ENCODE data around the gene TTYH2. TPM values are rescaled to one million over a fixed set of nuclear protein-coding genes. Genes with fewer than 3 reads are reported as not detected.

Gene TTYH2
- total RNA-seq, result 2.9 and 3.8 TPM in 2 replicates

GRCh38 chr17:74212913-74213791, at the start of gene TTYH2:
TSS of gene TTYH2 (plus strand) at chr17:74213571. CDS start at chr17:74213588, 17 bp downstream.
- Mint-ChIP-seq H3K27me3 (no peaks in the 10 kb centered on the region), H3K9me3 (no peaks in the 10 kb centered on the region), H3K27ac (peak within 1 kb of the TSS; percentile 89), H3K4me3 (peak within 1 kb of the TSS; percentile 86), H3K4me1 (peaks cover 48% of the 10 kb centered on the region), H3K36me3 (ENCODE audit: low read depth) (peaks cover 29% of the 10 kb centered on the region)
- CTCF ChIA-PET, result interaction anchor here (1.0 to 1.3 kb wide), 3 partner anchors 9 to 156 kb away, joined by 3 to 5 read pairs (median 3); partner anchors contain the start of gene RPL38
- TF ChIP-seq CTCF (IDR thresholded peaks at IDR 0.05), result no peak
- DNase-seq (peak; percentile 66), ATAC-seq (ENCODE audit: low read depth) (peak; percentile 77)
- POLR2A ChIA-PET, result interaction anchor here (2.5 kb wide), 1 partner anchor 9 kb away, joined by 28 read pairs; the partner anchor contains the start of gene RPL38
- intact Hi-C loops (cut with micrococcal nuclease), result loop anchor here (1.0 to 5.0 kb wide), 2 partner anchors 10 to 659 kb away; partner anchors contain the start of genes FDXR and RPL38

- Mint-ChIP-seq H3K9me3 (no peaks in the 10 kb centered on the region), H3K4me1 (peaks cover 4% of the 10 kb centered on the region), H3K27ac (no peak overlapping the region), H3K4me3 (no peak overlapping the region), H3K36me3 (ENCODE audit: low read depth) (no peaks in the 10 kb centered on the region), H3K27me3 (peaks cover 23% of the 10 kb centered on the region)
- POLR2A ChIA-PET, result no interaction called here
- TF ChIP-seq CTCF (IDR thresholded peaks at IDR 0.05), result no peak
- DNase-seq (no peak), ATAC-seq (ENCODE audit: low read depth) (no peak)
- intact Hi-C loops (cut with micrococcal nuclease), result no loop called here
- CTCF ChIA-PET, result no interaction called here
Observed at GRCh38 chr17:74163836-74164235, 49.5 kb upstream of the TTYH2 start.

- intact Hi-C loops (cut with micrococcal nuclease), result no loop called here
- ChIA-PET CTCF (no interaction called here), POLR2A (no interaction called here)
- Mint-ChIP-seq H3K36me3 (ENCODE audit: low read depth) (no peaks in the 10 kb centered on the region), H3K27me3 (peaks cover 21% of the 10 kb centered on the region), H3K27ac (no peak overlapping the region), H3K9me3 (no peaks in the 10 kb centered on the region), H3K4me3 (no peak overlapping the region), H3K4me1 (peaks cover 4% of the 10 kb centered on the region)
- no peak for TF ChIP-seq CTCF (IDR thresholded peaks at IDR 0.05)
- no peak for DNase-seq
- no peak for ATAC-seq (ENCODE audit: low read depth)
Observed at GRCh38 chr17:74164446-74165045, 48.8 kb upstream of the TTYH2 start.

GRCh38 chr17:74165797-74166365, 47.5 kb upstream of the TTYH2 start:
- Mint-ChIP-seq H3K36me3 (ENCODE audit: low read depth) (no peaks in the 10 kb centered on the region), H3K27ac (no peak overlapping the region), H3K4me3 (no peak overlapping the region), H3K4me1 (peaks cover 4% of the 10 kb centered on the region), H3K9me3 (no peaks in the 10 kb centered on the region), H3K27me3 (peaks cover 17% of the 10 kb centered on the region)
- ChIA-PET CTCF (no interaction called here), POLR2A (no interaction called here)
- DNase-seq (no peak), ATAC-seq (ENCODE audit: low read depth) (no peak)
- no peak for TF ChIP-seq CTCF (IDR thresholded peaks at IDR 0.05)
- intact Hi-C loops (cut with micrococcal nuclease), result no loop called here

- CTCF ChIA-PET, result no interaction called here
- Mint-ChIP-seq H3K36me3 (ENCODE audit: low read depth) (no peaks in the 10 kb centered on the region), H3K4me3 (no peak overlapping the region), H3K27ac (no peak overlapping the region), H3K4me1 (peaks cover 3% of the 10 kb centered on the region), H3K27me3 (peaks cover 25% of the 10 kb centered on the region), H3K9me3 (no peaks in the 10 kb centered on the region)
- intact Hi-C loops (cut with micrococcal nuclease), result no loop called here
- POLR2A ChIA-PET, result no interaction called here
- no peak for ATAC-seq (ENCODE audit: low read depth)
- TF ChIP-seq CTCF (IDR thresholded peaks at IDR 0.05), result no peak
- no peak for DNase-seq
Observed at GRCh38 chr17:74170924-74171323, 42.4 kb upstream of the TTYH2 start.

Measured in activated B cell treated with CpG ODN at 0.5 μM for 24 hours (primary cell).